Nephron progenitor cell (in vitro differentiated cells): Measurements from ENCODE around the gene EZR.

Source experiments
- DNase-seq: peaks from one replicate; pipeline ENCODE4 v3.0.0; 2021
- H3K27ac Mint-ChIP-seq: 2 replicates; pipeline ENCODE4 v1.8.0; 2021; ENCODE audit warnings: mild to moderate bottlenecking, moderate library complexity, mixed read lengths
- H3K27me3 Mint-ChIP-seq: 2 replicates; pipeline ENCODE4 v1.8.0; 2021; ENCODE audit warnings: mild to moderate bottlenecking, low read depth, mixed read lengths; ENCODE audit not compliant: poor library complexity
- H3K36me3 Mint-ChIP-seq: 2 replicates; pipeline ENCODE4 v1.8.0; 2021; ENCODE audit warnings: low read depth, mixed read lengths
- H3K4me1 Mint-ChIP-seq: 2 replicates; pipeline ENCODE4 v1.8.0; 2021; ENCODE audit warnings: mixed read lengths
- H3K4me3 Mint-ChIP-seq: 2 replicates; pipeline ENCODE4 v1.8.0; 2021; ENCODE audit warnings: mild to moderate bottlenecking, moderate library complexity, mixed read lengths
- H3K9me3 Mint-ChIP-seq: 2 replicates; pipeline ENCODE4 v1.8.0; 2021; ENCODE audit warnings: mild to moderate bottlenecking, moderate library complexity, mixed read lengths
- TF ChIP-seq, protein P1 (sequence below): fragments of 200-600 bp; sonication (generic); IDR thresholded peaks from 2 replicates; pipeline ENCODE4 v1.5.0; 2021; ENCODE audit warnings: antibody characterized with exemption

The EZR gene

DNA sequence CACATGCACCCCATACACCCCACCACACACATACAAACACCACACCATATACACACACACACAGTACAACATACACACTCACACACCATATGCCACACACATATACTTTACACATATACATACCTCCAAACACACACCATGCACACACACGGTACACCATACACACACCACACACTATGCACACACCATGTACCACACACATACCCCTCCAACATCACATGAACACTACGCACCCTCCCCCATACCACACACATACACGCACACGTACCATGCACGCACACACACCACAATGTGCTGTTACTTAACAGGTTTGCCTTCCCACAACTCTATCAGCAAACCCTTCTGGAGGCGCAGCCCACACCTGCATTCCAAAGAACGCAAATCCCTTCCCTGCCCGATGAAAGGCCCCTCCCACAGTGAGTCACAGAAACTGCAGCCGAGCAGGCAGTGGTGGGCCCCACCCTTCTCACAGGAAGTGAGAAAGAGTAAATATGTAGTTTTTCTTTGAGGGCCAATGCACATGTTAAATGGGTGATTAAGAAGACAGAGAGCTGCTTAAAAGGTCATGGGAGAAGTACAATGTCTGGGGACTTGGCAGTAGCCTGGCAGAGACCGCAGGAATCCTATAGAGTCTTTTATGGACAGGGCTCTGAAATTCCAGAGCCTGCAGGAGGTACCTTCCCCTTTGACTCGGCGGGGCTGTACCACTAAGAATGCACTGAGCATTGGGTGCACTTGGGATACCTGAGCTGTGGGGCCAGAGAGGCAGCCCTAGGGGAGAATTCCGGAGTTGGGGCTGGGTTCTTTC is 34.1 kb upstream of the EZR start:
- DNase-seq = peak; percentile 50
- TF ChIP-seq, protein P1, sequence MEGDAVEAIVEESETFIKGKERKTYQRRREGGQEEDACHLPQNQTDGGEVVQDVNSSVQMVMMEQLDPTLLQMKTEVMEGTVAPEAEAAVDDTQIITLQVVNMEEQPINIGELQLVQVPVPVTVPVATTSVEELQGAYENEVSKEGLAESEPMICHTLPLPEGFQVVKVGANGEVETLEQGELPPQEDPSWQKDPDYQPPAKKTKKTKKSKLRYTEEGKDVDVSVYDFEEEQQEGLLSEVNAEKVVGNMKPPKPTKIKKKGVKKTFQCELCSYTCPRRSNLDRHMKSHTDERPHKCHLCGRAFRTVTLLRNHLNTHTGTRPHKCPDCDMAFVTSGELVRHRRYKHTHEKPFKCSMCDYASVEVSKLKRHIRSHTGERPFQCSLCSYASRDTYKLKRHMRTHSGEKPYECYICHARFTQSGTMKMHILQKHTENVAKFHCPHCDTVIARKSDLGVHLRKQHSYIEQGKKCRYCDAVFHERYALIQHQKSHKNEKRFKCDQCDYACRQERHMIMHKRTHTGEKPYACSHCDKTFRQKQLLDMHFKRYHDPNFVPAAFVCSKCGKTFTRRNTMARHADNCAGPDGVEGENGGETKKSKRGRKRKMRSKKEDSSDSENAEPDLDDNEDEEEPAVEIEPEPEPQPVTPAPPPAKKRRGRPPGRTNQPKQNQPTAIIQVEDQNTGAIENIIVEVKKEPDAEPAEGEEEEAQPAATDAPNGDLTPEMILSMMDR = no peak
- peaks cover 2% of the 10 kb centered on the region for H3K27me3 Mint-ChIP-seq
- peaks cover 40% of the 10 kb centered on the region for H3K4me1 Mint-ChIP-seq
- H3K9me3 Mint-ChIP-seq = no peaks in the 10 kb centered on the region
- H3K27ac Mint-ChIP-seq = no peak overlapping the region
- H3K4me3 Mint-ChIP-seq = no peak overlapping the region
- H3K36me3 Mint-ChIP-seq = no peaks in the 10 kb centered on the region

DNA sequence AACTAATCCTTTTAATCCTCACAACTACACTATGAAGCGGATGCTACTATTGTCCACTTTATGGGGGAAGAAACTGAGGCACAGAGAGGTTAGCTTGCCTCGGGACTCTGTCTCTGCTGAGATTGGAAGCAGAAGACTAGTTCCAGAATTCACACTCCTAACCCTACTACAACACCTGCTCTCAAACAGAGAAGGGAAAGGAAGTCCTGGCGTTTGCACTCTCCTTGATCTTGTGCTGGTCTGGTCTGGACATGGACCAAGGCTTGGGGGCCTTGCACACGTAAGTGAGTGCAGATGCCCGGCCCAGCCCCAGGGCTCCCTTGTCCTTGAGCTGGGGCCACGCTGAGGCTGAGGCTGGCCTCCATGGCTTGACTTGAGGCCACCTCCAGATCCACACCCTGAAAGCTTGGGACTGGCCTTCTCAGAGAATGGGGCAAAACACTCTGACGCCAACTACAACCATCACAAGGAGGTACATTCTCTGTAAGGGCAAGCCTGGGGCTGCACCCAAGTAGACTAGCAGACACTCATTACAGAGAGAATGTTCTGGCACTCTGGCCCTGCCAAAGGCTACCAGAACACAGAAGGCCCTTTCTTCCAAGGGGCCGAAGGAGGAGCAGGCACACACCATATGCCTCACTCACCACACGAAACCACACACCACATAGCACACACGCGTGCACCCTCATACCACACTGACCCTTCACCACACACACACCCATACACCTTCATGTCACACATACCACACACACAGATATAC is 33.3 kb upstream of the EZR start:
- TF ChIP-seq, protein P1 = no peak
- no peak overlapping the region for H3K4me3 Mint-ChIP-seq
- no peak overlapping the region for H3K27ac Mint-ChIP-seq
- H3K36me3 Mint-ChIP-seq = no peaks in the 10 kb centered on the region
- H3K9me3 Mint-ChIP-seq = no peaks in the 10 kb centered on the region
- no peak for DNase-seq
- peaks cover 37% of the 10 kb centered on the region for H3K4me1 Mint-ChIP-seq
- H3K27me3 Mint-ChIP-seq = peaks cover 2% of the 10 kb centered on the region

DNA sequence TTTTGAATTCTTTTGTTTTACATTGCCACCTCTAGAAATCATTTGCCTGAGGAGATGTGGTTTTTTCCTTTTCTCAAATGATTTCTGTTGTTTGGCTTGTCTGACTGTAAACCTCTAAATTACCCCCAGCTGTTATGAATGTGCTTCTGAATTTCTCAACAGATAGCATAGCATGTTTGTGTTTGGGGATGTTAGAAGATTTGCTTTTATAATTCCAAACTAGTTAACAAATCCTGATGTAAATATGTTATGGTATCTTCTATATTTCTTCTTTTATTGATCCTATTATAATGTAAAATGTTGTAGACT is 31.6 kb upstream of the EZR start:
- Mint-ChIP-seq H3K4me1 (peaks cover 32% of the 10 kb centered on the region), H3K4me3 (no peak overlapping the region), H3K27ac (no peak overlapping the region), H3K9me3 (no peaks in the 10 kb centered on the region), H3K36me3 (no peaks in the 10 kb centered on the region), H3K27me3 (peaks cover 3% of the 10 kb centered on the region)
- no peak for DNase-seq
- TF ChIP-seq, protein P1 = no peak

DNA sequence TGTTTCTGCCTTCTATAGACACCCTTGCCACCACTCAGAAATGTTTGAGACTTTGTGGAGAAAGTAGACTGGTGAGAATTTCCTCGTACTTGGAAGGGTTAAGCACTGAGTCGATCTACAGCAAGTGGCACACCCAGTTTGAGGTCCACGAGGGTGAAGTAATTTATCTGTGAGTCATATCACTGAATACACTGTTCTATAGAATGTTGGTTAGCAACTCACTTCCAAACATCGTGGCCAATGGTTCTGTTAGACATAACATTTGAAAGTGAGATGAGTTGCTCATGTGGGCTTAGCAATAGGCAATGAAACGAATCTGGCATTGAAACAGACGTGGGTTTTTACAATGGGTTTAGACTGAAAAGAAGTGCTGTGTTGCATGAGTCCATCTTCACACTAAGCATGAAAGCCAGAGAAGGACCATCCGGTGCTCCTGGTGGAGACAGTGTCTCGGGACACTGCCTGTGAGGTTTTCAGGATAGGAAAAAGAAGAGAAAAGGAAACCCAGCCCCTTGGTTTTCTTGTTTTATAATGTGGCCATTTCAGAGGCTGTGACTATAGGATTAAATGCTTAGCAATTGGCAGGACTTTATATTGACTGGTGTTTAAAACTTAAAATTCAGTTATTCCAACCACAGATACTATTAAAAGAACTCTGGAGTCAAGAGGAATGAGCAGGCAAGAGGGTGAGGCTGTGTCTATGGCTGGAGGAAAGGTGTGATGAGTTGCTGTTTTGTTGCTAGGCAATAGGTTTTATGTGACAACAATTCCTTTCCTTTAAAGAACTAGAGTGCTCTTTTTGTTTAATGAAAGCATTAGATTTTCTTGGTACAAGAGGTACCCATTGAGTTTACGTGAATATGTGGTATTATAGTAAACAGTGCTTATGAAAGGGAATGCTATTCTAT is 31.0 kb upstream of the EZR start:
- DNase-seq = no peak
- Mint-ChIP-seq H3K27ac (peak overlapping the region; percentile 73), H3K27me3 (peaks cover 3% of the 10 kb centered on the region), H3K9me3 (no peaks in the 10 kb centered on the region), H3K4me3 (no peak overlapping the region), H3K36me3 (no peaks in the 10 kb centered on the region), H3K4me1 (peaks cover 31% of the 10 kb centered on the region)
- TF ChIP-seq, protein P1 = no peak

DNA sequence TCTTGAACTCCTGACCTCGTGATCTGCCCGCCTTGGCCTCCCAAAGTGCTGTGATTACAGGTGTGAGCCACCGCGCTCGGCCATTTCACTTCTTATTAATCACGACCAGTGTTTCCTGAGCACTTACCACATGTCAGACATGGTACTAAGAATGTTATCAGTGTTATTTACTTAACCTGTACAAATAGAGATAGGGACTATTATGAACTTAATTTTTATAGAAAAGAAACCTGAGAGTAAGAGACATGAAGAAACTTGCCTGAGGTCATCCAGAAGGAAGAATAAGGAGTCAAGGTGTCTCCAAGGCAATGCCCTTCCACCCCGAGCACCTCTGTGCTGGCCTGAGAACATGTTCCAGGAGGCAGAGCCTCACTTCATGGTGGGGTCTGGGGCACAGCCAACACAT is 29.3 kb upstream of the EZR start:
- peaks cover 7% of the 10 kb centered on the region for H3K27me3 Mint-ChIP-seq
- no peaks in the 10 kb centered on the region for H3K9me3 Mint-ChIP-seq
- H3K4me3 Mint-ChIP-seq = no peak overlapping the region
- no peaks in the 10 kb centered on the region for H3K36me3 Mint-ChIP-seq
- TF ChIP-seq, protein P1 = no peak
- H3K4me1 Mint-ChIP-seq = peaks cover 31% of the 10 kb centered on the region
- DNase-seq = no peak
- H3K27ac Mint-ChIP-seq = no peak overlapping the region
